Stimulated activated CD8-positive, alpha-beta memory T cell treated with anti-CD3 and anti-CD28 coated beads, Interleukin-7, amount 100 ng/mL, for 1 hour (primary cell): ENCODE measurements around the gene RBL1.
"Not testable (repeated sequence)": the region's sequence is repeated elsewhere in the genome, so short reads cannot be mapped to it uniquely, and the experiment has no call there.

ENCODE experiments used
- DNase-seq, 2 donors: peaks; one replicate each; pipeline ENCODE4 v3.0.0-alpha.2; 2020; ENCODE audit warnings: low read depth in 2 of 2

RBL1 gene

DNA sequence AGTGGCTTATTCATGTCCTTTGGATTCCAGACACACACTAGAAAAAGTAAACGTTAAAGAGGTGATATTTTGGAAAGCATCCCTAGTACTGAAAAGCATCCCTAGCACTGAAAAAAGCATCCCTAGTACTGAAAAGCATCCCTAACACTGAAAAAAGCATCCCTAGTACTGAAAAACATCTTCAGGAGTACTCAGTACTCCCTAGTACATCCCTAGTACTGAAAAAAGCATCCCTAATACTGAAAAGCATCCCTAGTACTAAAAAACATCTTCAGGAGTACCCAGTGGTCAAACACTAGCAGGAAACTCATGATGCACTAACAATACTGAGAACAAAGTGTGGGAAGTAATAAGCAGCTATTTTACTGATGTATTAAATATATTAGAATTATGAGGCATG is 98.7 kb downstream of the RBL1 start:
- no peak for DNase-seq

- DNase-seq: not testable (repeated sequence)
Measured at GRCh38 chr20:36994221-36994620, 101.6 kb downstream of the RBL1 start.

- no peak for DNase-seq
Measured at GRCh38 chr20:36992802-36993334, 102.9 kb downstream of the RBL1 start.

DNA sequence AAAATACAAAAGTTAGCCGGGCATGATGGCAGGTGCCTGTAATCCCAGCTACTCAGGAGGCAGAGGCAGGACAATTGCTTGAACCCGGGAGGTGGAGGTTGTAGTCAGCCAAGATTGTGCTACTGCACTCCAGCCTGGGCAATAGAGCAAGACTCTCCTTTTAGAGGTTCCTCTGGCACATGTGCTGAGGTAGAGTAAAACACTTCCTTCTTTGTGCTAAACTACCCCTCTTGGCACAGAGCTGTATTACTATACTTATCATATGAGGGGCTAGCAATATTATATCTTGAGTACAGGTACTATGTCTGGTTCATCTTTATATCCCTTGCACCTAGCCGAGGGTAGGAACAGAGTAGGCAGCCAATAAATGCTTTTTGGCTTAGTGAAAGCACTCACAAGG is 104.1 kb downstream of the RBL1 start:
- DNase-seq: no peak

- DNase-seq: no peak
Measured at GRCh38 chr20:36989797-36990196, 106.0 kb downstream of the RBL1 start.

GRCh38 chr20:36988494-36988966 is 107.3 kb downstream of the RBL1 start:
- DNase-seq: no peak

DNA sequence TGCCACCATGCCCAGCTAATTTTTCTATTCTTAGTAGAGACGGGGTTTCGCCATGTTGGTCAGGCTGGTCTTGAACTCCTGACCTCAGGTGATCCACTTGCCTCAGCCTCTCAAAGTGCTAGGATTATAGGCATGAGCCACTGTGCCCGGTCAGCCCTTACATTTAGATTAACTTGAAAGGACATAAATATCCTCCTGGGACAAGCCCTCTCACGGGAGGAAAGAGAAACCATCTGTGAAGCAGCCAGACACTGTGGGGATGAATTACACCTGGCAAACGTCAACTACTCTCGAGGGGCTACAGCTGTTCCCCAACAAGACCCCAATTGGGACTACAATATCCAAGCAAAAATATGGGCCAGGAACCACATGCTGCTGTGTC is 111.5 kb downstream of the RBL1 start:
- no peak for DNase-seq

GRCh38 chr20:36975099-36975818 is 120.5 kb downstream of the RBL1 start:
- DNase-seq: peak in 1 of 2 donors; percentile 33

- no peak for DNase-seq
Measured at GRCh38 chr20:36974660-36975059, 121.1 kb downstream of the RBL1 start.

GRCh38 chr20:36971103-36971502 is 124.7 kb downstream of the RBL1 start:
- DNase-seq: no peak

DNA sequence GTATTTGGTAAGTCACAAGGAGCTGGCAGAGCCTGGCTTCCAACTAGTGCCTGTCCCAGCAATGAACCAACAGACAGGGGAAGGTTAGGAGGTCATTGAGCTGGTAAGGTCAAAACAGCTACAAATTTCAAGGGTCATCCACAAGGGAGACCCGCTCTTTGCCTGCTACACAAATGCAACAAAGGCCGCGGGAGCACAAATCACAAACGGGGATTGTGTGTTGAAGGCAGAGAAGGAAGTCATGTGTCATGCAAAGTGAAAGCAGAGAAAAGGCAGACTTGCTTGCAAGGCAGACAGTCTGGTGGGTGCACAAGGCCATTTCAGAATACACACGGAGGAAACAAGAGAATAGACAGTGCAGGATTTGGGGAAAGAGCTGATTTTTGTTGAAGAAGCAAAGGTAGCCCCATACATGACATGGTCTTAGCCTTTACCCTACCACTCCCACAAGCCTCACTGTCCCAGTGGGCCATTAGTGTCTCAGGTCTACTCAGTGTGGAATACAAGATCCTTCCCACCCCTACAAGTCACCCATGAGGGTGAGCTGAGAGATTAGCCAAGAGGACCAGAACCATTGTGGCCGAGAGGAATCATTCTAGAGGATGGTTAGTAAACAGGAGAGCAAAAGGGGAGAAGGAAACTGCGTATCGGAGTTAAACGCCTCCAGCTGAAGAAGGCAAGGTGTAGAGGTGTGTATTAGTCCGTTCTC is 126.2 kb downstream of the RBL1 start:
- DNase-seq: no peak

DNA sequence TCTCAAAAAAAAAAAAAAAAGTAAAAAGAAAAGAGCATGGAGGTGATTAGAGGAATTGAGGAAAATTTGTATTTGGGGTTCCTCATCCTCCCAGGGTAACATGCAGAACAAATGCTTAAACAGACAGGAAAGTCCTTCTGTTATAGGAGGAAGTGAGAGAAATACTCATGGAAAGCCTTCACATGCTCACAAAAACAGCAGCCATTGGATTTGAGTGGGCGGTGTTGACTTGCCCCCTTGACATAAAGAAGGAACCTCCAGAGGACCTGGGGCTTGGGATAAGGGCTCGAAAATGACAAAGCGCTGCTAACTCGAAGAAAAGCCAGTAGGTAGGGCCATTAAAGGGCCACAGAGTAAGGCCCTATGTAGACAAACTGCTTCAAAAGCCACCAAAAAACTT is 126.7 kb downstream of the RBL1 start:
- DNase-seq: no peak

DNA sequence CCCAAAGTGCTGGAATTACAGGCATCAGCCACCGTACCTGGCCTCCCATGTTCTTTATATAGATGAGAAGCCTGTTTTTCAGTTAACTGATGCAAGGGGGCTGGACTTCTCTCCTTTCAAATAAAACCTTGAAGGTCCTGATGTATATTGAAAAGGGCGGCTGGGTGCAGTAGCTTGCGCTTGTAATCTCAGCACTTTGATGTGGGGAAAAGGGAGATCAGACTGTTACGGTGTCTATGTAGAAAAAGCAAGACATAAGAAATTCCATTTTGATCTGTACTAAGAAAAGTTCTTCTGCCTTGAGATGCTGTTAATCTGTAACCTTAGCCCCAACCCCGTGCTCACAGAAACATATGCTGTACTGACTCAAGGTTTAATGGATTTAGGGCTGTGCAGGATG is 128.2 kb downstream of the RBL1 start:
- no peak for DNase-seq

DNA sequence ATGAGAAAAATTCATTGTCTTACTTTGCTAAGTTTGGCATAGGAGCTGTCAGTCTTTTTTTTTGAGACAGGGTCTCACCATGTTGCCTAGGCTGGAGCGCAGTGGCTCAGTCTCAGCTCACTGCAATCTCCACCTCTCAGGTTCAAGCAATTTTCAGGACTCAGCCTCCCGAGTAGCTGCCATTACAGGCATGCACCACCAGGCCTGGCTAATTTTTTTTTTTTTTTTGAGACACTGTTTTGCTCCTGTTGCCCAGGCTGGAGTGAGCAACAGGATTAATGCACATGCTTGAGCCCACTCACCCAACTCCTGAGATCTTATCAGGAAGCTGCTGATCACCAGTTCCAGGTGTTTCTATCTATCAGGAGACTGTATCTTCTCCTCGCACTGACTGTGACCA is 128.8 kb downstream of the RBL1 start:
- DNase-seq: not testable (repeated sequence)

DNA sequence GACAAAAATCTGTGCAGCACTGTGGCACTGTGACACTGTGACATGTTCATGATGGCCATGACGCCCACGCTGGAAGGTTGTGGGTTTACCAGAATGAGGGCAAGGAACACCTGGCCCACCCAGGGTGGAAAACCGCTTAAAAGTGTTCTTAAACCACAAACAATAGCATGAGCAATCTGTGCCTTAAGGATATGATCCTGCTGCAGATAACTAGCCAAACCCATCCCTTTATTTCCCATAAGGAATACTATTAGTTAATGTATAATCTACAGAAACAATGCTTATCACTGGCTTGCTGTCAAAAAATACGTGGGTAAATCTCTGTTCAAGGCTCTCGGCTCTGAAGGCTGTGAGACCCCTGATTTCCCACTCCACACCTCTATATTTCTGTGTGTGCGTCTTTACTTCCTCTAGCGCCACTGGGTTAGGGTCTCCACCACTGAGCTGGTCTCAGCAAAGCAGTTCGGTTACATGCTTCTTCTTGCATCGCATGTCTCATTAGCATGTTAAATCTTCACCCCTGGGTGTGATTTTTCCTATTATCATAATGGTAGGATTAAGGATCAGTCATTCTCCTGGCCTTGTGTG is 133.3 kb downstream of the RBL1 start:
- DNase-seq: not testable (repeated sequence)

DNA sequence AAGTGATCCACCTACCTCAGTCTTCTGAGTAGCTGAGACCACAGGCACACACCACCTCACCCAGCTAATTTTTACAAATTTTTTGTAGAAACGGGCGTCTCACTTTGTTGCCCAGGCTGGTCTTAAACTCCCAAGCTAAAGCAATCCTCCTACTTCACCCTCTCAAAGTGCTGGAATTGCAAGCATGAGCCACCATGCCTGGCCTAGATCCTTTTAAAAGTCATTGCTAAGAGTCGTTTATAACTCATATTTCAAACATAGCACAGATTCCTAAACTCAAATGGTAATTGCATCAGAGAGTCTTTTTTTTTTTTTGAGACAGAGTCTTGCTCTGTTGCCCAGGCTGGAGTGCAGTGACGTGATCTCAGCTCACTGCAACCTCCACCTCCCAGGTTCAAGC is 136.6 kb downstream of the RBL1 start:
- DNase-seq: no peak

DNA sequence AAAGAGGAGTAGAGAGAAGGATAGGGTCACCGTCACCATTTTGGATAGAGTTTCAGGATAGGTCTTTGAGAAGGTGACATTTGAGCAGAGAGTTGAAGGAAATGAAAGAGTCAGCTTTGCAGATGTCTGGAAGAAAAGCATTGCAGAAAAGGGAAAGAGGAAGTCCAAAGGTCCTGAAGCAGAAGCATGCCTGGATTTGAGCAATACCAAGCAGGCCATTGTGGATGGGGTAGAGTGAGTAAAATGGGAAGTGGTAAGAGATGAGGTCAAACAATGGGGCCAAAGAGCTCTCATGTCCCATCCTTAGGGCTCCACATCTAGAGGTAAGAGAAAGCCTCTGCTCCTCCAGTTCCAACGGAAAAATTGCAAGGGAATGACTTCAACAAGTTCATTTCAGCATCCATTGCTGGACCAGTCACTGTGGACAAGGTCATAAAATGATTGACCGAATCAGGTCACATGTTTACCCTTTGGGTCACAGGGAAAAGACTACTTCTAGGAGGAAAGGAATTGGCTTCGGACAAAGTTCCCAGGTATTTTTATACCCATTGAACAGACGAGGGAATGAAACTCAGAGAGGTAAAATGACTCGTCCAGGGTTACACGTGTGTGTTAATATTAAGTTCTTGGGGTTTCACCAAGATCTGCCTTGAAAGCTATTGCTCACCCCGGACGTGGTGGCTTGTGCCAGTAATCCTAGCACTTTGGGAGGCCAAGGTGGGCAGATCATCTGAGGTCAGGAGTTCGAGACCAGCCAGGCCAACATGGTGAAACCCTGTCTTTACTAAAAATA is 137.7 kb downstream of the RBL1 start:
- DNase-seq: no peak

DNA sequence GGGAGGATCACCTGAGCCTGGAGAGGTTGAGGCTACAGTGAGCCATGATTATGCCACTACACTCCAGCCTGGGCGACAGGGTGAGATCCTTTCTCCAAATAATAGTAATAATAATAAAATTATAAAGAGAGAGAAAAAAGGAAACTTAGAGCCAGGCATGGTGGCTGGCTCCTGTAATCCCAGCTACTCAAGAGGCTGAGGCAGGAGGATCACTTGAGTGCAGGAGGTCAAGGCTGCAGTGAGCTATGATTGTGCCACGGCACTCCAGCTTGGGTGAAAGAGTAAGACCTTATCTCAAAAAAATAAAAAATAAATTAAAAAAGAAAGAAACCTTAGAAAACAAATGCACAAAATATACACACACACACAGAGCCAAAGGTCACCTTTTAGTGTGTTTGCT is 139.1 kb downstream of the RBL1 start:
- DNase-seq: no peak

DNA sequence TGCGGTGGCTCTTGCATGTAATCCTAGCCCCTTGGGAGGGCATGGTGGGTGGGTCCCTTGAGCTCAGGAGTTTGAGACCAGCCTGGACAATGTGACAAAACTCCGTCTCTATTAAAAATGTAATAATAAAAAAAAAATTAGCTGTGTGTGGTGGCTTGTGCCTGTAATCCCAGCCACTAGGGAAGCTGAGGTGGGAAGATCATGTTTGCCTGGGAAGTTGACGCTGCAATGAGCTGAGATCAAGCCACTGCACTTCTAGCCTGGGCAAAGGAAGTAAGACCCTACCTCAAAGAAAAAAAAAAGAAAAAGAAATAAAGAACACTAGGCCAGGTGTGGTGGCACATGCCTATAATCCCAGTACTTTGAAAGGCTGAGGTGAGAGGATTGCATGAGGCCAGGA is 139.8 kb downstream of the RBL1 start:
- no peak for DNase-seq

DNA sequence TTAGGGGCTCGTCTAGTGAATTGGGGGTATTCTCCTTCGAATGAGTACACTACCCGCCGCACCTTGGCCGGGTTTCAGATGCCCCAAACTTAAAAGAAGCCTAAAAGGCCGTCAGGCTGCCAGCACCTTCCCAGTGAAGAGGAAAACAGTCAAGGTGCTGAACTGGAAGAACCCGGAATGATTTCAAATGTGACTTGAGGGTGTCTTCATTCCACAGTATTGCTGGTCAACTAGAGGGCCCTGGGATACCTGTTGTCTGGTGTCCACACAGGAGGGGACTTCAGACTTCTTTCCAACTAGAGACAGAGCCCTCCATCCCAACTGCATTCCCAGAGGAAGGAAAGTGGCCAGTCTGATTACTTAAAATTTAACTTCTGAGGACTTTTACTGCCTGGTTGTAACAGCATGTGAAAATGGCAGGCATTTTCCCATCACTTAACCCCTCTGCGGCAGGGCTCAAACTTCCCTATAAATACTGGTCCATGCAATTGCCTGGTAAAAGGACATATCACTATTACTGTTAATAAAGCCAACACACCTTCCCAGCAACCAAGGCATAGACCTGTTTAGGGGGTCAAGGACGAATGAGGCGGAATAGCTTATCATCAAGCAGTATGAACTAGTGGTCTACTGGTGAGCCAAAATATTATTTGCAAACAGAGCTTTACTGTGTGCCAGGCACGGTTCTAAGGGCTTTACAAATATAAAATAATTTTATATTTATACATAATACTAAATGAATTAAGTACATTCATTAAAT is 143.6 kb downstream of the RBL1 start:
- no peak for DNase-seq
